NK-92 (cell line): ENCODE data around the gene DOCK4.

Source experiments
- DNase-seq: peaks from one replicate; lab custom pipeline; 2025; ENCODE audit not compliant: unreplicated experiment; lab: John Stamatoyannopoulos, UW

DOCK4 gene

DNA sequence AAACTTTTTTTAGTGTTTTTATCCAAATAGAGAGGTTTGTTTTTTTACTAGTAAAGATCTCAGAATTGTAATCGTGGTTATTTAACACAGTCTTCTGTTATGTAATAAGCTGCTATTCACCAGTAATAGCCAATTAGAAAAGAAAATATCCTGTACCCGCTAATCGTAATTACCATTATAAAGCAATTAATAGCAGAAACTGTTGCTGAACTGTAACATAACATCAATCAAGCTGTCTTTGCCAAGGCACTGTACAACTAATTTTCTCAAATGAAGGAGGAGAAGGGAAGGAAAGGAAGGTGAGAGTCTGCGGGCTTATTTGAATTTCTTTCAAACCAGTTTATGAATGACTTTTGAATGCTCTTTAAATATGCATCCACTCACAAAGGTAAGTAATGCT lies 9.6 kb upstream of the DOCK4 start:
- DNase-seq, result no peak

DNA sequence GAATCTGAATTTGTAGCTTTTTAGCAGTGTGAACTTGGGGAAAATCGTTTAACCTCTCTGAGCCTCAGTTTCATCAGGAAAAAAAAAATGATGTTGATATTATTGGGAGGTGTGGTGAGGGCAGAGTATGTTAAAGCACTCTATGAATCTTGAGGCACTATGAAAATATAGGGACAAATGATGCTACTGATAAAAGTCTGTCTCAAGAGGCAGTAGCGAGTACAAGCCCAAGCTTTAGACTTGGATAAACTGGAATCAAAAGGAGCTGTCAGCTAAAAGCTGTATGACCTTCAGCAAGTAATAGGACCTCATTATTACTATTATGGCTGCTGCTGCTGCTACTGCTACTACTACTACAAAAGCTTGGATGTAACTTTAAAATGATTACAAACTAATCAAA lies 8.7 kb upstream of the DOCK4 start:
- no peak for DNase-seq

DNA sequence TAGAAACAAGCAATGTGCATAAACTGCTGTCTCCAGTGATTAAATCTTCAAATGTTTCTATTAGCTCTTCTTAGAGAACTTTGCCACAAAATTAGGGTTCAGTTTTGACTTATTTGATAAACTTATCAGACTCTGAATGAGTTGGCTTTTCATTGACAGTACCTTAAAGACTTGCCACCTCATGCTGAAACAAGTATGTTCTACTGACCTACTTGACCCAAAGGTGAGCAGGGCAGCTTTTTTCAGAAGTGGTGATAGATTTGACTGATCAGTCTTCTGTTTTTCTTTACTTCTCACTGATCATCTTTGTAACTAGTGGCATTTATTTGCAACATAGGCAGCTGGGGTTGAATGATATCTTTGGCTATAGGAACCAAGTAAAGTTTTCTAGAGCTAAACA lies 8.1 kb upstream of the DOCK4 start:
- DNase-seq, result no peak

DNA sequence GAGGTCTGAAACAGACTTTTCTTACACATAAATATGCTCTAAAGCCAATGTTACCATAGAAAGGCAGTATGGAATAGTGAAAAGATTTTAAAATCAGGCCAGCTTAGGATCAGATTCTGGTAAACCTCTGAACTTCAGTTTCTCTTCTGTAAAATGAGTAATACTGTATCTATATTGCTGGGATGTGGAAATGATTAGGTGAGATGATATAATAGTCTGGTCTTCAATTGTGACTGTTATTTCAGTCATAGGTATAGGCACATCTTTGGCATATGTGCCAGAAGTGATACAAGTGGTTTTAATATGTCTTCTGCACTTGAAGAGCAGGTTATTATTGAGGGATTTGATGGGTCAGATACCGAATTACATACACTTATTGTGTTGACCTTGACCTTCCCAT lies 7.5 kb upstream of the DOCK4 start:
- no peak for DNase-seq

DNA sequence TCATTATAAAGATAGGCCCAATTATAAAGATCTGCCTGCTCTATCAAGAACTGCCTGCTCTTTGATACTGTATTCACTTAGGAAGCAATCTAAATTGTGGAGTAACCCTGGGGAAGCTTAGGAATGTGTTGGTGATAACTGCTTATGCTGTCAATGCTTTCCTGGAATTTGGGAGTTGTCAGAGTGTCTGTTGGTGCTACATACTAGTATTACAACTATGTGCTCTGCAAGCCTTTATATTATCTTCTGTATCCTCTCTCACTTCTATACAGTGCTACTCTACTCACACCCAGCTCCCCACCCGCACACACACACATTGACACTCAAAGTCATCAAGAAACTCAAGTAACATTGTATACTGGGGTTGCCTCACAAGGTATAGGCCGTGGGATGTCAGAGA lies 6.4 kb upstream of the DOCK4 start:
- no peak for DNase-seq

DNA sequence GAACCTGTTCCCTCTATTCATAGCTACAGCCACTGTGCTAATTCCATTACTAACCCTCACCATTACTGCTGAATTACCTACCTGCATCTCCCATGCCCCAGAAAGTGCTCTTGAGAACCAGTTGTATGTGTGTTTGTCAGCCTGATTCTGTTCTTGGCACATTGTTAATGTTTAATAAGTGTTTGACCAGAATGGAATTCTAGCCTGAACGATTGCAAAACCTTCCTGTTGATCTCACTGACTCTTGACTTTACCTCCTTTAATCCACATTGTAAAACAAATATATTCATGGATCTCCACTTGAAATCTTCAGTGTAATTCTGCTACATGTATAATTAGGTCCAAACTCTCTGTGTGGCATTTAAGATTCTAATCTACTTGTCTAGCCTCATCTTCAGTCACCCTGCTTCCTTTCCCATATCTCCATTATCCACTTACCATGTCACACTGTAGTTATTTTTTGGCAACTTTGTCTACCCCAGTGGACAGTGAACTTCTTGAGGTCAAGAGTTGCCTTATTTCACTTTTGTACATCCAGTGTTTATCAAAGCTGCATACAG lies 5.2 kb upstream of the DOCK4 start:
- DNase-seq, result no peak

DNA sequence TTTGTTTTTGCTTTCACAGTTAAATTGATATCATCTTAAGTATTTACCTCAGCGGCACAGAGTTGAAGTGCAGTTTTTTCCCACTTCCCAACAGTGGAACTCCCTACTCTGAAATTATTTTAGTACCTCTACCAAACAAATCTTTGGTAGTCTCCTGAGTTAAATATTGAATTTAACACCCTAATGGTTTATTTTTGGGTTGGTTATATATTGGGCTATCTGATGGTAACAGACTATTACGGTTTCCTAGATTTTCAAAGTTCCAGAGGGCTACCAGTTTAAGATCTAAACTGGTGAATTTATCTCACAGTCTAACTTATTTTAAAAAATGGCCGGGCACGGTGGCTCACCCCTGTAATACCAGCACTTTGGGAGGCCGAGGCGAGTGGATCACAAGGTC lies 1.6 kb upstream of the DOCK4 start:
- no peak for DNase-seq

DNA sequence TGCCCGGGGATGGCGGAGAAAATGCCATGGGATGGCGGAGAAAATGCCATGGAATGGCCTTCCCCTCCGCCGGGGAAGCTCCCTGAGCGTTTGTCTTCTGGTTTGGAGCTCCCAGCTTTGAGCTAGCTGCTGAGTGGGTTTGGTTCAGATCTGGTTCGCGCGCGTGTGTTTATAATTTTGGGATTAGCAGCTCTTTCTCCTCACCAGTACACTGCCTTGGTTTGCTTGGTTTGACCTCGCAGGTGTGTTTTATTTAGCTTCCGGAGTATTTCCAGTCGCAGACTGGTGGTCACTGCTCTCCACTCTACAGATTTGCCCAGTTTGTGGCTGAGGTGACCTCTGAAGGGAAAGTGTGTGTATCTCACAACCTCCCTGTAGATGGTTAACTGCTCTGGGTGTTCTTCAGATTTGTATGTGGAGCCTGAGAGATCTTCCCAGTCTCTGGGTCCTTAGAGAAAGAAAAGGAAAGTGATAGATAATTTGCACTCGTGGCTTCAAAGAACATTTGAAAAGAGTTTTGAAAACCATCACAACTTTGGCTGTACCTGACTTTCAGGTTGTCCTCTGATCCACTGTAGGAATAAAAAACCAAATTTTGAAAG lies 893 bp upstream of the DOCK4 start:
- no peak for DNase-seq

DNA sequence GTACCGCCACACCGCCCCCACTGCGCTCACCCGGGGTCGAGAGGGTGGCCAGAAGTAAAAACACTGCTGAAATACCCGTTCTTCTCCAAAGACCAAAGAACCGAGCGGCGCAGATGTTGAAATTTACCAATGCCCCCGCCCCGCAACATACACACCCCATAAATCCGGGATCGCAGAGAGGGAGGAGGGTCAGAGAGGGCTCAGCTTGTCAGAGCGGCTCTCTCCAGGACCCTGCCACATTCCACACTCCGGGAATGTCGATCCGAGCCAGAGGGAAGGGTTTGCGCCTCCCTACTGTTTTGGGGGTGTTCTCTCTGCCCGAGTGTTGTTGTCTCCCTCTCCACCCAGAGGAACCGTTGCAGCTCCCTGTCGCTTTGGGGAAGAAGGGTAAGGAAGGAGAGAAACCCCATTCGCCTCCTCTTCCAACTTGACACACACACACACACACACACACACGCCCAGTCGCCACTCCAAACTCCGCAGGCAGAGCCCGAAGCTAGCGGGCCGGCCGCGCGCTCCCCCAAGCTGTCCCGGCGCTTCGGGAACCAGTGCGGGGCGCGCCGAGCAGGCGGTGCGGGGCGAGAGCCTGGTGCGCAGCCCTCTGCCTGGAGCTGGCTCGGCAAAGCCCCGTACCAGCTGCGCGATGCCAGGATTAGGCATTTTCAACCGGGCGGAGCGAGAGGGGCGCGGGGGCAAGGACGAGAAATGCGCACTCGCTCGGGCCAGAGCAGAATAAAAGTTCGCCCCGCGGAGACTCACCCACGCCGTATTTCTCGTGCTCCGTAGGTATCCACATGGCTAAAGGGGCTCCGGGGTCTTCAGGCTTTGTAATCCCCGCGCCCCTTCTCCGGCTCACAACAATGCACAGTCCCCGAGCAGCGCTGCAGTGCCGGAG lies 609 bp downstream of the DOCK4 start:
- no peak for DNase-seq

DNA sequence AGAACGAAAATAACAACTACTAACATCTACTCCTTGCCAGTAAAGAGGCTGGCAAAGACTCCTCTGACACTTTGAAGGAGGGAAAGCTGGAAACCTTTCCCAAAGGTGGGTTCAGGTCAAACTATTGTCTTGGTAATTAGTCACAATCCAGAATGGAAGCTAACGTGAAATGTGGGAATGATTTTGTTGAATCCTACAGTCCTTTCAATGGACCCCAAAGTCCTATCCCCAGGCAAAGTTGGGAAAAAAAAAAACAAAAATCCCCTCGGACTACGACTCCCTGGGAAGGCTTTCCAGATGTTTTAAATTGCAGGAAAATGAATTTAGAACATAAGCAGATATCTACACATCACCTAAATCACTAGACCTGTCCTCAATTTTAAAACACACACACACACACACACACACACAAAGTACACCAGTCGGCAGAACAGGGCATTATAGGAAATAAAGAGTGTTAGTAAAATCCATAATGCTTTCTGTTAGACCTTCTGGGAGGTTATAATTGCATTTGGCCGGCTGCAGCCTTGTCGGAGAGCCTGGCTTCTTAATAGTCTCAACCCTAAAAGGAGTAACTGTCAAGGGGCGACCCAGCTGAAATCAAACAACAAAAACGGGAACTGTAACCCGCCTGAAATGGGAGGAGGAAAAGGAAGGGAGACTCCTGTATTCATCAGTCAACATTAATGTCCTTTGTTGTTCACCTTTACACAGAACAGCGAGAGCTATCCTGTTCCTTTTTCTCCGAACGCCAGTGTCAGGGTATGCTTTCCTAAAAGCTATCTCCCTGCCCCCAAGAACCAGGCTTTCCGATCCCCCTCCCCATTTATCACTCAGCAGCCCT lies 1.5 kb downstream of the DOCK4 start:
- no peak for DNase-seq

DNA sequence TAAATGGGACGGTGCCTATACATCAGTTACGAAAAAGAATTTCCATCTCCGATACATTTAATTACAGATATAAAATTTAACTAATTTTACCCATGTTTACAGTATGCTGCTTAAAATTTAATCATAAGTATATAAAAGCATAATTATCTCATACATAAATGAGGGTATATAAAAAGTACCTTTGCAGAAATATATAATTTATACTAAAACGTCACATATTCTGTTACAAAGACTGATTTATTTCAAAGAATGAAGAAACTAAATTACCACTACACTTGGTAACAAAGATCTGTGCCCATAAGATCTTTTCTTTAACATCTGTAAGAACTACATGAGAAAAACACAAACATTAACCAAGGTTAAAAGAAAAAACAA lies 2.8 kb downstream of the DOCK4 start:
- no peak for DNase-seq

DNA sequence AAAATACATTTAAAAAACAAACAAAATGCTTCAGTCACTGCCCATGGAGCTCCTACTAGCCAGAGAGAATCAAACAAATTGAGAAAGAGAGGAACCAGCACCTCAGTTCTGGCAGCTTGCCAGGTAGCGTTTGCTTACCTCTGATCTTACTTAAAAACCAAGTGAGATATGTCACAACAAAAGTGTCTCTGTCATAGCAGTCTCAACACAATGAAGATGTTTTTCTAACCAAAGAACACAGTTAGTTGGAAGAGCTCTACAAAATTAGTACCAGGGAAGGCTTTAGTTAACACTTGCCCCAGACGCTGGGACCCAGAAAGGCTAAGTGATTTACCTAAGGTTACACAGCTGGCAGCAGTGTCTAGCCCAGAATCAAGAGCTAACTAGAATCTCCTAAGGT lies 3.4 kb downstream of the DOCK4 start:
- DNase-seq, result no peak

DNA sequence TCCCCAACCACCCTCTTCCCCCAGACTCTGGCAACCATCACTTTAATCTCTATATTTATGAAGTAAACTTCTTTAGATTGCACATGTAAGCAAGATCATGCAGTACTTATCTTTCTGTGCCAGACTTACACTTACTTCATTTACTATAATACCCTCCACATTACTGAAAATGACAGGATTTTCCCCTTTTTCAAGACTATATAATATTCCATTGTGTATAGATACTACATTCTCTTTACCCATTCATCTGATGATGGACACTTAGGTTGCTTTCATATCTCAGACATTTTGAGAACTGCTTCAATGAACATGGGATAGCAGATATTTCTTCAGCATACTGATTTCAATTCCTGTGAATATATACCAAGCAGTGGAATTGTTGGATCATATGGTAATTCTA lies 4.4 kb downstream of the DOCK4 start:
- DNase-seq, result no peak

DNA sequence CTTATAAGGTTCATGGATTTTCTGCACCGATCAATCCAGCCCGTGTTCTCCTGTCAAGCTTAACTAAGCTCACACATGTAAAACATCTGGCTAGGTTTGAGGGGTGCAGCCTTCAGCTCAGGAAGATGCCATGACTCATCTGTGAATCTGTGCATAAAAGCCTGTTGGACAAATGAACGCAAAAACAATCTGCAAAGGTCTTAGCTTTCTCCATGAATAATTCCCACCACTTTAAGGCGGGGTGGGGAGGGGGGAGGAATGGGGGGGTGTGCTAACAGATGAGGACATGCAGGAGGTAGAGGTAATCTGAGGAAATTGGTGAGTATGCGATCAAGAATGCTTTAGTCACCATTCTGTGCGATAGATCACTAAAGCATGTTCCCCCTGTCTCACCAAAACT lies 4.8 kb downstream of the DOCK4 start:
- DNase-seq, result no peak

DNA sequence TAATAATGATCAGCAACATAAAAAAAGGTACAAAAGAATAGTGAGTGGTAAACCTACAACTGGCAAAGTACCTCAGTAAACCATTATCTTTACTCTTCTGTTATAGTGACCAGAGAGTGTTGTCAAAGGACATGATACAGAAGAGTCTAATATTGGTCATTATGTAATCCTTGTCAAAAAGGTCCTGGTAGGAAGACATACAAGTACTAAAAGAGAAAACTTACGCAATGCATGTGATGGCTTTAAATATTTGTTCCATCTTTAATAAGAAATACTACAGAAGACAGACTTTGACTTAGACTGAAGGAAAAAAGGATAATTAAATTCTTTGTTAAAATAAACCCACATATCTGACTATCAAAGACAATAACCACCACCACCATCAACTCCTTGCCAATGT lies 6.5 kb downstream of the DOCK4 start:
- no peak for DNase-seq

DNA sequence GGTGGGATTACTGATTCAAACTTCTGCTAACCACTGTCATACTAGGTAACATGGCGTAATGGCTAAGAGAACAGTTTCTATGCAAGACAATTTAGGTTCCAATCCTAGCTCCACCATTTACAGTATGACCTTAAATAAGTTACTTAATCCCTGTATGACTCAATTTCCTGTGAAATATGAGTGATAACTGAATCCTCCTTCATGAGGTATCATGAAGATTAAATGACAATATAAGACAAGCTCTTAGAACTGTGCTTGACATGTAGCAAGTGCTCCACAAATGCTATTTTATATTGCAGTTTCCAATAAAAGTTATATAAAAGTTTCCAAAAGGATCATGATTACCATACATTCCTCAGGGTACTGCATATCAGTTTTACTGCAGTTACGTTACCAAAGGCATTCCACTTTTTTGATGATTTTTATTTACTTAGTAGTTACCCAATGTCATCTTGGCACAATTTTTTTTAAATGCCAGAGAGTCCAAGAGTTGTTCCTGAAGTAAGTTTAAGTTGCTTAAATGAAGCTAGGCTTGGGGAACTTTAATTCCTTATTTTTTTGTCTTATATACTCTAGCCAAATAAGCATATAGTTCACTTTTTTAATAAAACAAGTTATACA lies 7.1 kb downstream of the DOCK4 start:
- DNase-seq, result no peak

DNA sequence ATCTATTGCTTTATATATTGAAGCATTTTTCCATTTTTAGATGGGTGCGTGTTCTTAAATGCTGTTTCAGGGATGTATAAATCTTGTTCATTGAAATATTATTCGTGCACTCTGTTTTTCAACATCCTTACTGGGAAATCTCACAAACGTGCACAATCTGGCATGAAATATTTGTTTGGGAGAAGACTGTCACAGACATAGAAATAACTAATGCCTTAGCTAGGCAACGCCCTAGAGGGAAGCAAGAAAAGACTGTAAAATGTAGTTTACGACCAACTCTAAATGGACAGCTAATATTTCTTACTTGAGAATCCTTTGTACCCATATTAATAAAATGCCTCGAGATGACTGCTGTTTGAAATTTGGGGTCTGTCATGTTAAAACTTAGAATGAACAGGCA lies 8.9 kb downstream of the DOCK4 start:
- no peak for DNase-seq

DNA sequence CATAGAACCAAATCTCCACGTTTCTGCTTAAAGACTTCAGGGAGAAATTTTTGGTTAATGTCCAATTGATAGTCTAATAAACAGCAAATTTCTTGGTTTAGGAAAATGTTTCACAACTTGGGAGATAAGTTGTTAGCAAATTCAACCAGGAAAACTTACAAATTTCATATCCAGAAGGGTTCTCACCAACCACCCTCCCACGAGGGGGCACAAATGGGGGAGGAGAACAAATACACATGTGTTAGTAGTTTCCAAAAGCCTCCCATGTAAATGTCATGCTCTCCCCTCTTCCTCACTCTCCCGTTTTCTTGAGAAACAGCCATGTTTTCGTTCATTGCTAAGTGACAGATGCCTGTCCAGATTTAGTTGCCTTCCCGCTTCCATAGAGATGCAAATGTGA lies 10.5 kb downstream of the DOCK4 start:
- DNase-seq, result no peak

DNA sequence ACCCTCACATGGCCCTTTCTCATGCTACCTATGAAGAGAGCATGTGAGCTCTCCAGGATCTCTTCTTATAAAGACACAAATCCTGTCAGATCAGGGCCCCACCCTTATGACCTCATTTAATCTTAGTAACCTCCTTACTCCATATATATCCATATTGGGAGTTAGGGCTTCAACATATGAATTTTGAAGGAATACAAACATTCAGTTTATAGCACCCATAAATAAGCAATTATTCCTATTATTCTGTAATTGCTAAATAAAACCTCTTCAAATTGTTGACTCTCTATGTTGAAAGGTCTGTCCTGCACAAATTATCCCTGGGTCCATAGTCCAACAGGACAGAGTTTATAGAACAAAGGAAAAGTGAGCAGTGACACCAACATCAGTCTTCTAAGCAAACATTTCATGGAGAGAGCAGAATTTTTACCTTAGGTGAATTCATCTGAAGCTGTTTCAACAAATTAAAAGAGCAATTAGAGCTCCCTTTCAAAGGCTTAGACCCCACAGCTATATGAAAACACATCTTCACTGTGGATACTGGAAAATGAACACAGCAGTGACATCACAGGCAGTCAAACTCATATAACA lies 12.2 kb downstream of the DOCK4 start:
- DNase-seq, result no peak

DNA sequence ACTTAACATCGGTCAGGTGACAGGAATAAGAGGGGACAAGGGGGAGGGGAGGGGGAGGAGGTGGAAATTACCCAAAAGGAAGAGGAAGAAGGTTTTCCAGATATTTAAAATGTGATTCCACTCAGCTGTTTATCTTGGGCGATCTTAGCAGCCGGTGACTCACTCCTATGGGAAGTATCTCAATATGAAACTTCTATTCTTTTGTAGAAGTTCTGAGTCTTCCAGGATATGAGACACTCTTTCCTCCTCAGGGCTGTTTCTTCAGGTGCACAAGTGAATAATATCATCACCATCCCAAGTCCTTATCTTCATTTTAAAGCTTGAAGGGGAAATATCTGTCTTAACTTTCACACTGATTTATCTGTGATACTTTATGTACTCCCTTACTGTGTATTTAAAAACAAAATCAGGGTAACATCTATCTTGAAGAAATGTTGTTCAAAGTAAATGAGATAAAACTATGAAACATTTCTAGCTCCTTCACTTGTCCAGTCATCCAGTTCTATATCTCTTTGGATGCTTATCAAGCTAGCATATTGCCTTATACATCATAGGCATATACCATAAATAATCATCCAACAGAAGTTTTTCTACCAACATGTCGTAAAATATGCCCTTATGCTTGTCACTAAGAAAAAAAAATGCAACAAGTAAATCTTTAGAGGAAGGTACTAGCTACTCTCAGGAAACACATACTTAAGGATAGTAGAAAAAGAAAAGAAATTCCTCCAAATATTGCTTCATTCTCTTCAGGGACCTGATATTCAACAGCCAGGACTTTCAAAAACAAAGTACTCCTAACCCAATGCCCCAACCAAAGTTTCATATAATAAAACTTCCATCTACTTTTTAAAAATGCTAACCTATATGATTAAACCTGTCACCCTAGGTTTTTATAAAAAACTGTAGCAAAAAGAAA lies 13.7 kb downstream of the DOCK4 start:
- DNase-seq, result no peak
